ENCODE results near the gene RICTOR.
"Not testable (repeated sequence)": the region's sequence is repeated elsewhere in the genome, so short reads cannot be mapped to it uniquely, and the experiment has no call there.

The RICTOR gene

DNA sequence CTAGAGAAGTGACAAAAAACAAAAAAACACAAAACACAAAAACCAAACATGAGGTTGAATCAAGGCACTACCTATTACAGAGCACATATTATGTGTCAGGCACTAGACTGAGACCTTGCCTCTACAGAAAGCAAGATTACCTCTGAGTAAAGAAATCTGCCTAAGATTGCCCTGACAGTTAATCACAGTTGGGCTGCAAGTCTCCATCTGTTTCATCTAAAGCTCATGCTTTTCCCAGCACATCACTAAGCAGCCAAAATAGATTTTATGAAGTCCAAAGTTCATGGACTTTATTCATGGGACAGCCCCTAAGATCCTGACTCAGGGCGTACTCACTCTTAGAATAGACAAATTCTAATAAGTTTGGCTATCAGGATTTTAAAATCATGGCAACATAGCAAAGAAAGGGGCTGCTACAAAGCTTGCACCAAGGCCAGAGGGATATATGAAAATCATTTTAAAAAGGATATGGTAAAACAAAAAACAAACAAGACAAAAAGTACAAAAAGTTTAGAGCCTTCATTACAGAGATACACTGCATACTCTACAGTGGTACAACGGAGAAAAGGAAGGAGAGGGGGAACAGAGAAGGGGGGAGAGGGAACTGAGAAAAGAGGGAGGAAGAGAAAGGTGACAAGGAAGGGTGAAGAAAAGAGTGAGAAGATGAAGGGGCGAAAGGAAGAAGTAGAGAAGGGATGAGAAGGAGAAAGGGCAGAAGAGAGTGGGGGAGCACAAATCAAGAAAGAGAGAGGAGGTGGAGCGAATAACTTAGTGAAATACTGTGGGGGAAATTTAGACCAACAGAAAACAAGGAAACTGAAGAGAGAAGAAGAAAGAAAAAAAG, 58.2 kb downstream of the RICTOR start:
- Histone ChIP-seq H2AFZ (ENCODE audit: low read depth, low read length, severe bottlenecking) (no peak overlapping the region), H3K9me3 (ENCODE audit: insufficient read depth, low read length) (peaks cover 9% of the 10 kb centered on the region; the same call in 1 of the 2 replicates), H3F3A (ENCODE audit: insufficient read depth) (no peaks in the 10 kb centered on the region), H3K36me3 (ENCODE audit: low read length) (peaks cover 23% of the 10 kb centered on the region), H3K9ac (ENCODE audit: low read length) (no peak overlapping the region), H4K20me1 (ENCODE audit: low read depth, low read length) (no peaks in the 10 kb centered on the region), H3K9me2 (replicated peaks; ENCODE audit: insufficient read depth, low read length) (no peaks in the 10 kb centered on the region), H3K27me3 (ENCODE audit: low read length) (no peaks in the 10 kb centered on the region), H3K4me3 (ENCODE audit: insufficient read depth, low read length, poor library complexity, severe bottlenecking) (no peak overlapping the region), H3K4me2 (ENCODE audit: low read depth, low read length, poor library complexity, severe bottlenecking) (no peak overlapping the region), H3K79me2 (ENCODE audit: insufficient read depth, low read length) (no peaks in the 10 kb centered on the region), H3K27ac (ENCODE audit: low read depth, low read length) (no peak overlapping the region)
- TF ChIP-seq, protein P1, sequence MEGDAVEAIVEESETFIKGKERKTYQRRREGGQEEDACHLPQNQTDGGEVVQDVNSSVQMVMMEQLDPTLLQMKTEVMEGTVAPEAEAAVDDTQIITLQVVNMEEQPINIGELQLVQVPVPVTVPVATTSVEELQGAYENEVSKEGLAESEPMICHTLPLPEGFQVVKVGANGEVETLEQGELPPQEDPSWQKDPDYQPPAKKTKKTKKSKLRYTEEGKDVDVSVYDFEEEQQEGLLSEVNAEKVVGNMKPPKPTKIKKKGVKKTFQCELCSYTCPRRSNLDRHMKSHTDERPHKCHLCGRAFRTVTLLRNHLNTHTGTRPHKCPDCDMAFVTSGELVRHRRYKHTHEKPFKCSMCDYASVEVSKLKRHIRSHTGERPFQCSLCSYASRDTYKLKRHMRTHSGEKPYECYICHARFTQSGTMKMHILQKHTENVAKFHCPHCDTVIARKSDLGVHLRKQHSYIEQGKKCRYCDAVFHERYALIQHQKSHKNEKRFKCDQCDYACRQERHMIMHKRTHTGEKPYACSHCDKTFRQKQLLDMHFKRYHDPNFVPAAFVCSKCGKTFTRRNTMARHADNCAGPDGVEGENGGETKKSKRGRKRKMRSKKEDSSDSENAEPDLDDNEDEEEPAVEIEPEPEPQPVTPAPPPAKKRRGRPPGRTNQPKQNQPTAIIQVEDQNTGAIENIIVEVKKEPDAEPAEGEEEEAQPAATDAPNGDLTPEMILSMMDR (IDR thresholded peaks at IDR 0.05; ENCODE audit: insufficient read depth, low read length, poor library complexity, severe bottlenecking): no peak
- TF ChIP-seq EZH2phosphoT487 (conservative IDR thresholded peaks at IDR 0.05; ENCODE audit: low read length): no peak

DNA sequence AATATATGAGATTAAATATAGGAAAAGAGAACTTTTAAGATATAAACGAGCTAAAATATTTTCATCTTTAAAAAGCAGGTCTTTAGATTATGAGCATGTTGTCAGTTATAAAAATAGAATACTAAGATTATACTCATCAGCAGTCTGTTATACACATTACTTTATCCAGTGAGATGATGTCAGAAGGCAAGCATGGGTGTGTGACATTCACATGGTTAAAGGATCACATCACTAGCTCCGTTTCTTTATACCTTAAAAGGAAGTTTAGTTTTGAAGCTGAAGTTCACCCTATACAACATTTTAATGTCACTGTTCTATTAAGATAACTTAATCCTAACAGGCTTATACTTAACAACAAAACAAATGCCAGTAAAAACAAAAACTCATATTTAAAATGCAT, 59.6 kb downstream of the RICTOR start:
- H3K36me3 ChIP-seq (ENCODE audit: low read length): peaks cover 23% of the 10 kb centered on the region
- no peak overlapping the region for H3K4me3 ChIP-seq (ENCODE audit: insufficient read depth, low read length, poor library complexity, severe bottlenecking)
- H3K9me3 ChIP-seq (ENCODE audit: insufficient read depth, low read length): peaks cover 11% of the 10 kb centered on the region; the same call in 1 of the 2 replicates
- H3K4me2 ChIP-seq (ENCODE audit: low read depth, low read length, poor library complexity, severe bottlenecking): no peak overlapping the region
- H2AFZ ChIP-seq (ENCODE audit: low read depth, low read length, severe bottlenecking): no peak overlapping the region
- no peak overlapping the region for H3K27ac ChIP-seq (ENCODE audit: low read depth, low read length)
- no peak overlapping the region for H3K9ac ChIP-seq (ENCODE audit: low read length)
- no peaks in the 10 kb centered on the region for H3K27me3 ChIP-seq (ENCODE audit: low read length)
- TF ChIP-seq, protein P1 (IDR thresholded peaks at IDR 0.05; ENCODE audit: insufficient read depth, low read length, poor library complexity, severe bottlenecking): no peak
- no peak for TF ChIP-seq EZH2phosphoT487 (conservative IDR thresholded peaks at IDR 0.05; ENCODE audit: low read length)
- no peaks in the 10 kb centered on the region for H3K9me2 ChIP-seq (replicated peaks; ENCODE audit: insufficient read depth, low read length)
- H4K20me1 ChIP-seq (ENCODE audit: low read depth, low read length): no peaks in the 10 kb centered on the region
- no peaks in the 10 kb centered on the region for H3F3A ChIP-seq (ENCODE audit: insufficient read depth)
- H3K79me2 ChIP-seq (ENCODE audit: insufficient read depth, low read length): no peaks in the 10 kb centered on the region

DNA sequence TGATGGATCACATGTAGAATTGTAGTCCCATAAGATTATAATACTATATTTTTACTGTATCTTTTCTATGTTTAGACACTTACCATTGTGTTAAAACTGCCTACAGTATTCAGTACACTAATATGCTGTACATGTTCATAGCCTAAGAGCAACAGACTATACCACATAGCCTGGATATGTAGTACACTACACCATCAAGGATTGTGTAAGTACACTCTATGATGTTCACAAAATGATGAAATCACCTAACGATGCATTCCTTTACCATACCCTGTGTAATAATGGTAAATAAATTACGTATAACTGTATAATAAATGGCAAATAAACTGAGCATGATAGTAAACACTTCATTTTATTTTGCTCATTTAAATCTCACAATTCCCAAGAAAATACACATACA, 60.3 kb downstream of the RICTOR start:
- no peaks in the 10 kb centered on the region for H3K27me3 ChIP-seq (ENCODE audit: low read length)
- peaks cover 11% of the 10 kb centered on the region; the same call in 1 of the 2 replicates for H3K9me3 ChIP-seq (ENCODE audit: insufficient read depth, low read length)
- no peak overlapping the region for H3K4me3 ChIP-seq (ENCODE audit: insufficient read depth, low read length, poor library complexity, severe bottlenecking)
- H3K4me2 ChIP-seq (ENCODE audit: low read depth, low read length, poor library complexity, severe bottlenecking): no peak overlapping the region
- no peaks in the 10 kb centered on the region for H3F3A ChIP-seq (ENCODE audit: insufficient read depth)
- H2AFZ ChIP-seq (ENCODE audit: low read depth, low read length, severe bottlenecking): no peak overlapping the region
- no peak for TF ChIP-seq EZH2phosphoT487 (conservative IDR thresholded peaks at IDR 0.05; ENCODE audit: low read length)
- TF ChIP-seq, protein P1 (IDR thresholded peaks at IDR 0.05; ENCODE audit: insufficient read depth, low read length, poor library complexity, severe bottlenecking): no peak
- no peak overlapping the region for H3K9ac ChIP-seq (ENCODE audit: low read length)
- H3K27ac ChIP-seq (ENCODE audit: low read depth, low read length): no peak overlapping the region
- no peaks in the 10 kb centered on the region for H3K9me2 ChIP-seq (replicated peaks; ENCODE audit: insufficient read depth, low read length)
- peaks cover 23% of the 10 kb centered on the region for H3K36me3 ChIP-seq (ENCODE audit: low read length)
- H3K79me2 ChIP-seq (ENCODE audit: insufficient read depth, low read length): no peaks in the 10 kb centered on the region
- no peaks in the 10 kb centered on the region for H4K20me1 ChIP-seq (ENCODE audit: low read depth, low read length)

DNA sequence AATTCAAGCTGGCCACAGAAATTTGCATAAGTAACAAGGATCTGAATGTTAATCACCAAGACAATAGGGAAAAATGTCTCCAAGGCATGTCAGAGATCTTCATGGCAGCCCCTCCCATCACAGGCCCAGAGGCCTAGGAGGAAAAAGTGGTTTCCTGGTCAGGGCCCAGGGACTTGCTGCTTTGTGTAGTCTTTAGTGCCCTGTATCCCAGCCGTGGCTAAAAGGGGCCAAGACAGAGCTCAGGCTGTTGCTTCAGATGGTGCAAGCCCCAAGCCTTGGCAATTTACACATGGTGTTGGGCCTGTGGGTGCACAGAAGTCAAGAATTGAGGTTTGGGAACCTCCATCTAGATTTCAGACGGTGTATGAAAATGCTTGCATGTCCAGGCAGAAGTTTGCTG, 63.2 kb downstream of the RICTOR start:
- H3K27me3 ChIP-seq (ENCODE audit: low read length); H3K4me3 ChIP-seq (ENCODE audit: insufficient read depth, low read length, poor library complexity, severe bottlenecking); H3F3A ChIP-seq (ENCODE audit: insufficient read depth); H3K9ac ChIP-seq (ENCODE audit: low read length); H3K4me2 ChIP-seq (ENCODE audit: low read depth, low read length, poor library complexity, severe bottlenecking); H3K79me2 ChIP-seq (ENCODE audit: insufficient read depth, low read length); H3K9me2 ChIP-seq (replicated peaks; ENCODE audit: insufficient read depth, low read length); H2AFZ ChIP-seq (ENCODE audit: low read depth, low read length, severe bottlenecking); H4K20me1 ChIP-seq (ENCODE audit: low read depth, low read length); H3K27ac ChIP-seq (ENCODE audit: low read depth, low read length): not testable (repeated sequence)
- H3K9me3 ChIP-seq (ENCODE audit: insufficient read depth, low read length): peaks cover 11% of the 10 kb centered on the region; the same call in 1 of the 2 replicates
- H3K36me3 ChIP-seq (ENCODE audit: low read length): peaks cover 23% of the 10 kb centered on the region

Data from SU-DHL-6 (cell line).